ENCODE data around the gene FXN. TPM values are rescaled to one million over a fixed set of nuclear protein-coding genes. Genes with fewer than 3 reads are reported as not detected.
A peak's percentile ranks its signal among the peaks of the same experiment; 100 is the strongest.
"Not testable (repeated sequence)": the region's sequence is repeated elsewhere in the genome, so short reads cannot be mapped to it uniquely, and the experiment has no call there.

FXN gene
- total and polyA plus RNA-seq, 12 donors, result 10.3 to 38.7 (median 22.0) TPM

- Histone ChIP-seq H3K36me3 (replicated peaks in 1 of 2) (no peaks in the 10 kb centered on the region), H3K27ac (no peak overlapping the region), H3K4me1 (replicated peaks in 1 of 2) (peaks cover 0 to 10% of the 10 kb centered on the region in 2 donors), H3K9me3 (replicated peaks in 1 of 3) (no peaks in the 10 kb centered on the region), H3K27me3 (no peaks in the 10 kb centered on the region), H3K4me3 (no peak overlapping the region)
- TF ChIP-seq CTCF (IDR thresholded peaks at IDR 0.05) (no peak), POLR2A (IDR thresholded peaks at IDR 0.05) (no peak)
- DNase-seq, result no peak
- 89 to 96% (median 95%) methylated on average over 7 of the region's 7 CpGs for WGBS, 4 donors
- intact Hi-C loops (cut with DNase I), result no loop called here
These were observed 58.0 kb downstream of the FXN start for GRCh38 chr9:69093471-69094103.

GRCh38 chr9:69094361-69095135 is 59.0 kb downstream of the FXN start:
- H3K9me3 ChIP-seq (replicated peaks in 1 of 3); DNase-seq; H3K36me3 ChIP-seq (replicated peaks in 1 of 2); H3K4me3 ChIP-seq; H3K27me3 ChIP-seq; H3K27ac ChIP-seq; H3K4me1 ChIP-seq (replicated peaks in 1 of 2); intact Hi-C loops (cut with DNase I): not testable (repeated sequence)
- WGBS, 4 donors, result 95 to 98% (median 96%) methylated on average over 14 of the region's 14 CpGs

- TF ChIP-seq POLR2A (IDR thresholded peaks at IDR 0.05) (no peak), CTCF (IDR thresholded peaks at IDR 0.05) (no peak)
- no peak for DNase-seq
- intact Hi-C loops (cut with DNase I), result no loop called here
- Histone ChIP-seq H3K27ac (peak overlapping the region in 1 of 5 donors; percentile 63), H3K36me3 (replicated peaks in 1 of 2) (no peaks in the 10 kb centered on the region), H3K9me3 (replicated peaks in 1 of 3) (no peaks in the 10 kb centered on the region), H3K27me3 (no peaks in the 10 kb centered on the region), H3K4me3 (no peak overlapping the region), H3K4me1 (replicated peaks in 1 of 2) (peaks cover 0 to 6% of the 10 kb centered on the region in 2 donors)
- WGBS, 4 donors, result 39 to 76% (median 54%) methylated on average over 4 of the region's 4 CpGs
These were observed 61.5 kb downstream of the FXN start for GRCh38 chr9:69097064-69097463.

GRCh38 chr9:69097923-69098593 is 62.5 kb downstream of the FXN start:
- no peaks in the 10 kb centered on the region for H3K27me3 ChIP-seq
- no peaks in the 10 kb centered on the region for H3K9me3 ChIP-seq (replicated peaks in 1 of 3)
- H3K36me3 ChIP-seq (replicated peaks in 1 of 2), result no peaks in the 10 kb centered on the region
- peaks cover 0 to 6% of the 10 kb centered on the region in 2 donors for H3K4me1 ChIP-seq (replicated peaks in 1 of 2)
- TF ChIP-seq CTCF (IDR thresholded peaks at IDR 0.05), result no peak
- TF ChIP-seq POLR2A (IDR thresholded peaks at IDR 0.05), result no peak
- peak overlapping the region in 1 of 5 donors; percentile 37 for H3K27ac ChIP-seq
- intact Hi-C loops (cut with DNase I), result no loop called here
- DNase-seq, result no peak
- WGBS, 4 donors, result 82 to 94% (median 88%) methylated on average over 5 of the region's 5 CpGs
- H3K4me3 ChIP-seq, result no peak overlapping the region

GRCh38 chr9:69103348-69103996 is 67.9 kb downstream of the FXN start:
- intact Hi-C loops (cut with DNase I); H3K36me3 ChIP-seq (replicated peaks in 1 of 2); H3K27me3 ChIP-seq; H3K27ac ChIP-seq; H3K4me3 ChIP-seq; DNase-seq; H3K9me3 ChIP-seq (replicated peaks in 1 of 3); H3K4me1 ChIP-seq (replicated peaks in 1 of 2): not testable (repeated sequence)
- 88 to 95% (median 93%) methylated on average over 4 of the region's 7 CpGs for WGBS, 4 donors
